Activated naive CD8-positive, alpha-beta T cell treated with anti-CD3 and anti-CD28 coated beads, Interleukin-2, amount 10 ng/mL, durations not matched to agents 7 days and 5 days (primary cell): ENCODE data around the gene AJAP1. TPM values are rescaled to one million over a fixed set of nuclear protein-coding genes. Genes with fewer than 3 reads are reported as not detected.

Source experiments
- ATAC-seq: fragments of 150-1000 bp; cut with Tn5 transposase; one replicate; pipeline ENCODE4 v1.10.0; 2021; ENCODE audit warnings: low read depth, moderate library complexity
- POLR2A ChIA-PET: fragments of 350-600 bp; sonication (Branson Sonifier 250); formaldehyde crosslinking; loops from one replicate; lab custom pipeline; 2021; ENCODE audit warnings: antibody characterized with exemption; lab: Charles Lee
- DNase-seq: peaks from one replicate; pipeline ENCODE4 v3.0.0; 2021
- H3K27ac Mint-ChIP-seq: one replicate; pipeline ENCODE4 v1.8.0; 2022; ENCODE audit warnings: mild to moderate bottlenecking, mixed read lengths
- H3K27me3 Mint-ChIP-seq: one replicate; pipeline ENCODE4 v1.8.0; 2022; ENCODE audit warnings: mild to moderate bottlenecking, moderate library complexity, mixed read lengths
- H3K36me3 Mint-ChIP-seq: one replicate; pipeline ENCODE4 v1.8.0; 2021; ENCODE audit warnings: mild to moderate bottlenecking, mixed read lengths
- H3K4me1 Mint-ChIP-seq: one replicate; pipeline ENCODE4 v1.8.0; 2021; ENCODE audit warnings: mixed read lengths
- H3K4me3 Mint-ChIP-seq: one replicate; pipeline ENCODE4 v1.8.0; 2022; ENCODE audit warnings: mild to moderate bottlenecking, moderate library complexity, mixed read lengths
- H3K9me3 Mint-ChIP-seq: one replicate; pipeline ENCODE4 v1.8.0; 2021; ENCODE audit warnings: mixed read lengths
- total RNA-seq, 2 experiments: library from RNA; stranded (reverse); gene quantifications; one replicate each; pipeline ENCODE4 v1.2.3, GENCODE V29; 2021

The AJAP1 gene
- total RNA-seq, 2 experiments from 2014 or later, result not detected

GRCh38 chr1:4734791-4735190 is 80.4 kb downstream of the AJAP1 start:
- ATAC-seq, result no peak
- no peak overlapping the region for H3K4me3 Mint-ChIP-seq
- H3K27me3 Mint-ChIP-seq, result peaks cover 7% of the 10 kb centered on the region
- peaks cover 3% of the 10 kb centered on the region for H3K9me3 Mint-ChIP-seq
- DNase-seq, result no peak
- no peaks in the 10 kb centered on the region for H3K36me3 Mint-ChIP-seq
- POLR2A ChIA-PET, result no interaction called here
- H3K27ac Mint-ChIP-seq, result no peak overlapping the region
- H3K4me1 Mint-ChIP-seq, result peaks cover 5% of the 10 kb centered on the region

- Mint-ChIP-seq H3K4me3 (no peak overlapping the region), H3K4me1 (peaks cover 5% of the 10 kb centered on the region), H3K27ac (no peak overlapping the region), H3K27me3 (peaks cover 5% of the 10 kb centered on the region), H3K9me3 (peaks cover 3% of the 10 kb centered on the region), H3K36me3 (no peaks in the 10 kb centered on the region)
- ATAC-seq (no peak), DNase-seq (no peak)
- POLR2A ChIA-PET, result no interaction called here
Observed at GRCh38 chr1:4736254-4736653, 81.8 kb downstream of the AJAP1 start.

GRCh38 chr1:4741876-4742423 is 87.5 kb downstream of the AJAP1 start:
- no peak overlapping the region for H3K4me3 Mint-ChIP-seq
- POLR2A ChIA-PET, result no interaction called here
- no peaks in the 10 kb centered on the region for H3K4me1 Mint-ChIP-seq
- H3K36me3 Mint-ChIP-seq, result no peaks in the 10 kb centered on the region
- DNase-seq (no peak), ATAC-seq (no peak)
- peaks cover 3% of the 10 kb centered on the region for H3K9me3 Mint-ChIP-seq
- H3K27me3 Mint-ChIP-seq, result no peaks in the 10 kb centered on the region
- H3K27ac Mint-ChIP-seq, result no peak overlapping the region

GRCh38 chr1:4743978-4744750 is 89.8 kb downstream of the AJAP1 start:
- H3K36me3 Mint-ChIP-seq, result no peaks in the 10 kb centered on the region
- H3K9me3 Mint-ChIP-seq, result no peaks in the 10 kb centered on the region
- ATAC-seq (no peak), DNase-seq (no peak)
- H3K27ac Mint-ChIP-seq, result no peak overlapping the region
- H3K4me1 Mint-ChIP-seq, result no peaks in the 10 kb centered on the region
- no peaks in the 10 kb centered on the region for H3K27me3 Mint-ChIP-seq
- H3K4me3 Mint-ChIP-seq, result no peak overlapping the region
- POLR2A ChIA-PET, result no interaction called here

GRCh38 chr1:4745560-4745959 is 91.2 kb downstream of the AJAP1 start:
- H3K4me3 Mint-ChIP-seq, result no peak overlapping the region
- H3K27ac Mint-ChIP-seq, result no peak overlapping the region
- no peak for ATAC-seq
- H3K9me3 Mint-ChIP-seq, result no peaks in the 10 kb centered on the region
- DNase-seq, result no peak
- POLR2A ChIA-PET, result no interaction called here
- H3K36me3 Mint-ChIP-seq, result no peaks in the 10 kb centered on the region
- H3K4me1 Mint-ChIP-seq, result no peaks in the 10 kb centered on the region
- H3K27me3 Mint-ChIP-seq, result no peaks in the 10 kb centered on the region

- ATAC-seq, result no peak
- POLR2A ChIA-PET, result no interaction called here
Observed at GRCh38 chr1:4749406-4749805, 95.0 kb downstream of the AJAP1 start.

GRCh38 chr1:4750177-4750576 is 95.8 kb downstream of the AJAP1 start:
- no peaks in the 10 kb centered on the region for H3K27me3 Mint-ChIP-seq
- no peaks in the 10 kb centered on the region for H3K36me3 Mint-ChIP-seq
- no peaks in the 10 kb centered on the region for H3K4me1 Mint-ChIP-seq
- POLR2A ChIA-PET, result no interaction called here
- H3K9me3 Mint-ChIP-seq, result peaks cover 3% of the 10 kb centered on the region
- ATAC-seq, result no peak
- H3K4me3 Mint-ChIP-seq, result no peak overlapping the region
- H3K27ac Mint-ChIP-seq, result no peak overlapping the region
- DNase-seq, result no peak

More at GRCh38 chr1:4749406-4749805, 95.0 kb downstream of the AJAP1 start:
- Mint-ChIP-seq H3K4me3 (no peak overlapping the region), H3K9me3 (peaks cover 3% of the 10 kb centered on the region), H3K36me3 (no peaks in the 10 kb centered on the region), H3K27ac (no peak overlapping the region), H3K4me1 (no peaks in the 10 kb centered on the region), H3K27me3 (no peaks in the 10 kb centered on the region)
- no peak for DNase-seq

GRCh38 chr1:4752059-4752458 is 97.7 kb downstream of the AJAP1 start:
- Mint-ChIP-seq H3K27ac (no peak overlapping the region), H3K9me3 (peaks cover 3% of the 10 kb centered on the region), H3K4me3 (no peak overlapping the region), H3K4me1 (no peaks in the 10 kb centered on the region), H3K27me3 (no peaks in the 10 kb centered on the region), H3K36me3 (no peaks in the 10 kb centered on the region)
- DNase-seq (no peak), ATAC-seq (no peak)
- POLR2A ChIA-PET, result no interaction called here

GRCh38 chr1:4754816-4755215 is 100.4 kb downstream of the AJAP1 start:
- Mint-ChIP-seq H3K4me3 (no peak overlapping the region), H3K27ac (no peak overlapping the region), H3K27me3 (no peaks in the 10 kb centered on the region), H3K4me1 (no peaks in the 10 kb centered on the region), H3K36me3 (no peaks in the 10 kb centered on the region), H3K9me3 (peaks cover 5% of the 10 kb centered on the region)
- POLR2A ChIA-PET, result no interaction called here
- DNase-seq, result no peak
- no peak for ATAC-seq

- Mint-ChIP-seq H3K36me3 (no peaks in the 10 kb centered on the region), H3K4me3 (no peak overlapping the region), H3K27me3 (no peaks in the 10 kb centered on the region), H3K9me3 (peaks cover 5% of the 10 kb centered on the region), H3K27ac (no peak overlapping the region), H3K4me1 (no peaks in the 10 kb centered on the region)
- no peak for DNase-seq
- ATAC-seq, result no peak
- POLR2A ChIA-PET, result no interaction called here
Observed at GRCh38 chr1:4755301-4755845, 101.0 kb downstream of the AJAP1 start.

- H3K9me3 Mint-ChIP-seq, result peaks cover 5% of the 10 kb centered on the region
- POLR2A ChIA-PET, result no interaction called here
- DNase-seq (no peak), ATAC-seq (no peak)
- H3K4me3 Mint-ChIP-seq, result no peak overlapping the region
- no peaks in the 10 kb centered on the region for H3K27me3 Mint-ChIP-seq
- H3K4me1 Mint-ChIP-seq, result no peaks in the 10 kb centered on the region
- no peaks in the 10 kb centered on the region for H3K36me3 Mint-ChIP-seq
- no peak overlapping the region for H3K27ac Mint-ChIP-seq
Observed at GRCh38 chr1:4755864-4756504, 101.6 kb downstream of the AJAP1 start.

- Mint-ChIP-seq H3K9me3 (peaks cover 5% of the 10 kb centered on the region), H3K36me3 (no peaks in the 10 kb centered on the region), H3K27me3 (no peaks in the 10 kb centered on the region), H3K4me1 (no peaks in the 10 kb centered on the region), H3K27ac (no peak overlapping the region), H3K4me3 (no peak overlapping the region)
- POLR2A ChIA-PET, result no interaction called here
- DNase-seq (no peak), ATAC-seq (no peak)
Observed at GRCh38 chr1:4756851-4757580, 102.6 kb downstream of the AJAP1 start.

GRCh38 chr1:4759671-4760070 is 105.3 kb downstream of the AJAP1 start:
- no peak for DNase-seq
- H3K27ac Mint-ChIP-seq, result no peak overlapping the region
- no peak overlapping the region for H3K4me3 Mint-ChIP-seq
- ATAC-seq, result no peak
- H3K27me3 Mint-ChIP-seq, result no peaks in the 10 kb centered on the region
- H3K4me1 Mint-ChIP-seq, result no peaks in the 10 kb centered on the region
- POLR2A ChIA-PET, result no interaction called here
- H3K9me3 Mint-ChIP-seq, result peaks cover 3% of the 10 kb centered on the region
- H3K36me3 Mint-ChIP-seq, result no peaks in the 10 kb centered on the region
